IPS-15b (cell line): ENCODE measurements around the gene CAMK1D.

ENCODE experiments used
- H3K27me3 ChIP-seq: one replicate; pipeline ENCODE4 v1.6.1; 2013; ENCODE audit warnings: low read length; ENCODE audit not compliant: control insufficient read depth, insufficient read depth
- H3K36me3 ChIP-seq: one replicate; pipeline ENCODE4 v1.6.1; 2013; ENCODE audit warnings: low read length; ENCODE audit not compliant: control insufficient read depth, insufficient read depth
- H3K4me1 ChIP-seq: one replicate; pipeline ENCODE4 v1.6.1; 2013; ENCODE audit warnings: mild to moderate bottlenecking, low read length; ENCODE audit not compliant: control insufficient read depth, insufficient read depth
- H3K4me3 ChIP-seq: one replicate; pipeline ENCODE4 v1.5.1; 2013; ENCODE audit warnings: low read depth, low read length
- H3K9ac ChIP-seq: one replicate; pipeline ENCODE4 v1.6.1; 2013; ENCODE audit warnings: low read depth, mild to moderate bottlenecking, low read length
- H3K9me3 ChIP-seq: one replicate; pipeline ENCODE4 v1.6.1; 2013; ENCODE audit warnings: mild to moderate bottlenecking, low read length; ENCODE audit not compliant: control insufficient read depth, insufficient read depth

CAMK1D gene

GRCh38 chr10:12509016-12509793, 159.9 kb downstream of the CAMK1D start:
- Histone ChIP-seq H3K4me1 (no peaks in the 10 kb centered on the region), H3K36me3 (no peaks in the 10 kb centered on the region), H3K27me3 (no peaks in the 10 kb centered on the region), H3K4me3 (no peak overlapping the region), H3K9me3 (no peaks in the 10 kb centered on the region), H3K9ac (no peak overlapping the region)

- no peak overlapping the region for H3K9ac ChIP-seq
- no peaks in the 10 kb centered on the region for H3K27me3 ChIP-seq
- no peaks in the 10 kb centered on the region for H3K9me3 ChIP-seq
- H3K4me1 ChIP-seq: no peaks in the 10 kb centered on the region
- no peak overlapping the region for H3K4me3 ChIP-seq
- no peaks in the 10 kb centered on the region for H3K36me3 ChIP-seq
Measured at GRCh38 chr10:12509794-12510100, 160.4 kb downstream of the CAMK1D start.

GRCh38 chr10:12510501-12510941, 161.2 kb downstream of the CAMK1D start:
- Histone ChIP-seq H3K4me3 (no peak overlapping the region), H3K9ac (no peak overlapping the region), H3K36me3 (no peaks in the 10 kb centered on the region), H3K4me1 (no peaks in the 10 kb centered on the region), H3K9me3 (no peaks in the 10 kb centered on the region), H3K27me3 (no peaks in the 10 kb centered on the region)

- Histone ChIP-seq H3K9me3 (no peaks in the 10 kb centered on the region), H3K9ac (no peak overlapping the region), H3K36me3 (no peaks in the 10 kb centered on the region), H3K27me3 (no peaks in the 10 kb centered on the region), H3K4me1 (no peaks in the 10 kb centered on the region), H3K4me3 (no peak overlapping the region)
Measured at GRCh38 chr10:12510984-12511383, 161.6 kb downstream of the CAMK1D start.

- Histone ChIP-seq H3K9ac (no peak overlapping the region), H3K36me3 (no peaks in the 10 kb centered on the region), H3K4me3 (no peak overlapping the region), H3K4me1 (no peaks in the 10 kb centered on the region), H3K9me3 (no peaks in the 10 kb centered on the region), H3K27me3 (no peaks in the 10 kb centered on the region)
Measured at GRCh38 chr10:12511651-12512050, 162.3 kb downstream of the CAMK1D start.

GRCh38 chr10:12512332-12513002, 163.1 kb downstream of the CAMK1D start:
- no peak overlapping the region for H3K9ac ChIP-seq
- no peaks in the 10 kb centered on the region for H3K9me3 ChIP-seq
- H3K27me3 ChIP-seq: no peaks in the 10 kb centered on the region
- H3K4me1 ChIP-seq: no peaks in the 10 kb centered on the region
- no peaks in the 10 kb centered on the region for H3K36me3 ChIP-seq
- no peak overlapping the region for H3K4me3 ChIP-seq

GRCh38 chr10:12513003-12513365, 163.6 kb downstream of the CAMK1D start:
- no peak overlapping the region for H3K4me3 ChIP-seq
- no peaks in the 10 kb centered on the region for H3K27me3 ChIP-seq
- H3K36me3 ChIP-seq: no peaks in the 10 kb centered on the region
- H3K9me3 ChIP-seq: no peaks in the 10 kb centered on the region
- H3K9ac ChIP-seq: no peak overlapping the region
- H3K4me1 ChIP-seq: no peaks in the 10 kb centered on the region

- no peaks in the 10 kb centered on the region for H3K4me1 ChIP-seq
- no peak overlapping the region for H3K9ac ChIP-seq
Measured at GRCh38 chr10:12513775-12514673, 164.7 kb downstream of the CAMK1D start.

GRCh38 chr10:12518024-12518423, 168.7 kb downstream of the CAMK1D start:
- Histone ChIP-seq H3K4me3 (no peak overlapping the region), H3K27me3 (no peaks in the 10 kb centered on the region), H3K36me3 (no peaks in the 10 kb centered on the region), H3K9ac (no peak overlapping the region), H3K9me3 (no peaks in the 10 kb centered on the region), H3K4me1 (no peaks in the 10 kb centered on the region)

More at GRCh38 chr10:12513775-12514673, 164.7 kb downstream of the CAMK1D start:
- H3K36me3 ChIP-seq: no peaks in the 10 kb centered on the region
- H3K27me3 ChIP-seq: no peaks in the 10 kb centered on the region
- no peaks in the 10 kb centered on the region for H3K9me3 ChIP-seq
- no peak overlapping the region for H3K4me3 ChIP-seq

GRCh38 chr10:12521423-12521822, 172.1 kb downstream of the CAMK1D start:
- no peaks in the 10 kb centered on the region for H3K4me1 ChIP-seq
- H3K9me3 ChIP-seq: no peaks in the 10 kb centered on the region
- no peak overlapping the region for H3K9ac ChIP-seq
- no peak overlapping the region for H3K4me3 ChIP-seq
- no peaks in the 10 kb centered on the region for H3K36me3 ChIP-seq
- no peaks in the 10 kb centered on the region for H3K27me3 ChIP-seq

- H3K4me1 ChIP-seq: no peaks in the 10 kb centered on the region
- no peaks in the 10 kb centered on the region for H3K36me3 ChIP-seq
- no peaks in the 10 kb centered on the region for H3K27me3 ChIP-seq
- H3K9ac ChIP-seq: no peak overlapping the region
- no peaks in the 10 kb centered on the region for H3K9me3 ChIP-seq
- no peak overlapping the region for H3K4me3 ChIP-seq
Measured at GRCh38 chr10:12526311-12526710, 177.0 kb downstream of the CAMK1D start.
